Left hindlimb (tissue), 1 donor: ENCODE results near the gene NPPC.

Experiments used
- DNase-seq: peaks from one replicate; pipeline ENCODE4 v3.0.0-alpha.2; 2018

NPPC gene

GRCh38 chr2:231934441-231935206, 8.4 kb upstream of the NPPC start:
- DNase-seq = no peak

DNA sequence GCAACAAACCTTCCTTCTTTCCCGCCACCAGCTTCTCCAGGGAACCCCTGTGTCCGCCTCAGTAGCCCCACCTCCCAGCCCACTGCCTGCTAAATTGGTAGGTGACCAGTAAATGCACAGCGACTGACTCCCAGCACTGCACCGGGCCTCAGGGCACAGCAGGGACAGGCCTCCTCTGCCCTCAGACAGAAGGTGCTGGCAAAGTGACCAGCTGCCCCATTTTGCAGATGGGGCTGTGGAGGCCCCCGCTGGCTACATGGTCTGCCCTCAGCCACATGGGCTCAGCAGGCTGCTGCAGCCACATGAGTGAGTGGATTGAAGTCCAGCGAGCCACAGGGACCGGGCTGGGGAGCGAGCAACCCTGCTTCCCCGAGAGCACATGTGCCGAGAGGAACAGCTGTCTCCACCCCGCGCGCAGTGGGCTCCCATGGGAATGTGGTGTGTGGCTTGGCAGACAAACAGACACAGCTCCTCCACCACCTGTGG, 7.8 kb upstream of the NPPC start:
- peak; percentile 85 for DNase-seq

DNA sequence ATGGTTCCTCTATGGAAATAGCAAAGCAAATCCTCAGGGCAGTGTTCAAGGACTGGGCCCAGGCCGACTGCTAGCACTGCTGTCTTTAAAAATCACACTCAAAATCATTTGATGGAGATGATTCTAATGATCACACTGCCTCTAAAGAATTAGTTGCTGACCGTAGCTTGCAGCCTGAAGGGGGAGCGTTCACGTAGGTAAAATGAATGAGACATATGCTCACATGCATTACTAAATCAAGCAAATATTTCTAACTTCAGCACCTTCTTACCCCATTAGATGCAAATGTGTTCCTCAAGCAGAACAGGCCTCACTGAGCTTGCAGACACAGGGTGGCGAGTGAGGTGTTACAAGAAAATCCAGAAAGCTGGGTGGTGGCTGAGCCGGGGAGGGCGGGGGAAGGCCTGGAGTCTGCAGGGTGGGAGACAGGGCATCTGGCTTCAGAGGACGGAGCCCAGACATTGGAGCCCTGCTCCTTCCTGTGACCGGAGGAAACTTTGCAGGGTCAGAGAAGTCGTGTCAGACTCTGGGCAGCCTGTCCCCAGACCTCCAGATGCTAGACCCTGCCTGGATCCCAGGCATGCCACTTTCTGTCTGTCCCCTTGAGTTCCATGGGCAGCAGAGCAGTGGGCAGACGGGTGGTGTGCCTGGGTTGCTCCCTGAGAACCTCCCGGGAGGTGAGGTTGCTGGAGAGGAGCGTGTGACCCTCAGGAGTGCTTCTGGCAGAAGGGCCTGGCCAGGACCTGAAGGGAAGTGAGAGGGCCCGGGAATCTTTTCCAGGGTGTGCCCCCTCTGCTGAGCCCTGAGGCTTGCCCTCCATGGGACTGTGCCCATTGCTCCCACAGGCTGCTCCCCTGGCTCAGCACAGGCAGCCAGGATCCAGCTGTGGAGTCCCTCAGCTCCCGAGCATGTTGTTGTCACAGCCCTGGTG, 7.1 kb upstream of the NPPC start:
- no peak for DNase-seq

DNA sequence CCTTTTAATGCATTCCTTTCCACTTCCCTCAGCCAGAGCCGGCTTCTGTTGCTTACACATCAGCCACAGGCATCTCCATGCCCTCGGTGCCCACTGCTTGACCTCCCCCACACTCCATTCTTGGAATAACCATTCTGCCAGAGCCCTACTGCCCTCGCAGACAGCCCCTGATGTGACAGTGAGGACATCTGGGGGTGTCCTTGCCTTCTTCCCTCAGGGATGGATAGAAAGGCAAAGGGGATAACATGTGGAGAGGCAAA, 6.4 kb upstream of the NPPC start:
- no peak for DNase-seq

GRCh38 chr2:231931481-231931915, 5.3 kb upstream of the NPPC start:
- no peak for DNase-seq

GRCh38 chr2:231930593-231931281, 4.5 kb upstream of the NPPC start:
- peak; percentile 57 for DNase-seq

- peak; percentile 55 for DNase-seq
Observed at GRCh38 chr2:231929961-231930592, 3.9 kb upstream of the NPPC start.

- no peak for DNase-seq
Observed at GRCh38 chr2:231928901-231929725, 2.9 kb upstream of the NPPC start.

DNA sequence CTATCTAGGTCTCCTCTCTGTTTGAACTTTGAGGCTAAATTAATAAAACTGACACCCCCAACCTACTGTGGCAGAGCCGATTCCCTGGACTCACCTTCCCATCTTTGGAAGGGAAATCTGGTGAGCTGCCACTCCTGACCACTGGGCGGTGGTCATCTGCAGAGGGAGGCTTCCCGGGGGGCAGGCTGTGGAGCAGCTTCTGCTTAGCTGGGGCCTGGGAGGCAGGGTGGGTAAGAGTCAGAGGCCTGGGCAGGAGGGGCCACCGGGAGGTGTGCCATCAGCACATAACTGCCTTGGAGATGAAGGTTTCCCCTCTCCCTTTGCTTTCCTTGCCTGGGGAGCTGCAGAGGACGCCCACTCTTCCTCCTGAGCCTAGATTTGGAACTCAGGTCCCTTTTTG, 2.3 kb upstream of the NPPC start:
- DNase-seq = no peak

DNA sequence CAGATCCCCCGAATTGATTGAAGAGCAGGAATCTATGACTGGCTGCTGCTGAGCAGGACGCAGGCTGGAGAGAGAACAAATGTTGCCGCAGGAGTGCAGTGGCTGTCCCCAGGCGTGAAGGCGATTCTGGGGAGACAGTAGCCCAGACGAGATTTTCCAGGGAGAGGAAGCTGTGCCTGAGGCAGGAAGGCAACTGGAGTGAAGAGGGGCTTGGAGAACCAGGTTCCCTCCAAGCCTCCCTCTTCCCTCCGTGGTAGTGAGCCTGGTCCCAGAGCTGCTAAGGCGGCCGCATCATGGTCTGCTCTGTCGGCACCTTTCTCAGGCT, 1.3 kb upstream of the NPPC start:
- DNase-seq = no peak

DNA sequence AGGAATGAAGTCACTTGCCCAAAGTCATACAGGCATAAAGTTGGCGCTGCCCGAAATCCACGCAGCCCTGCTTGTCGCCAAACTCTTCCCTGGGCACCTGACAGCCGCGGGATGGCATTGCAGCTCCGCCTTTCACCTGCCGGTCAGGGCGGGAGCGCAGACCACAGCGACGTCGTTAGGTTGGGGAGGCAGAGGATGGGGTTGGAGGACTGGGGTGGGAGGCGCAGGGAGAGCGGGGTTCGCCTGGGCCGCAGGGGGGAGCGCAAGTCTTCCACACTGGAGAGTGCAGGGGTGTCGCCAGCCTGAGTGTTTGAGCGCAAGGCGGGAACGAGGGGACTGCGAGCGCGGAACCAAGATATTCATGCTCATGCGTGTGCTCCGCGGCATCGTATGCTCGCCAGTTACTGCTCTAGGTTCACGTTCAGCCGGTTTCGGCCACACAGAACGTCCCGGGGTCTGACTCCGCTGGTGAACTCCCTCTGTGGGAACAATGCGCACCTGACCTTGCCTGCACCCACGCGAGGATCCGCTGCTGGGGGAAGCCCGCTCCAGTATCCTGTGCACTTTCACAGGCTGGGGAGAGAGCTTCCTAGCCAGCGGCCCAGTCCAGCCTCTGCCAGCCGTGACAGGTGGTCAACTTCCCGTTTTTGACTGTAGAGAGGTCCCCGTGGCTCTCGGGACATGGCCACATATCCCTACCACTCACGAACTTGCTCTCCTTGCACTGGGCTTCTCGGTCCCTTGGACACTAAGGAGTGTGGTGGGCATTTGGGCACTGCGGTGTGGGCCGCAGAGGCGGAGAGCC, 767 bp upstream of the NPPC start:
- DNase-seq = peak; percentile 51

GRCh38 chr2:231925303-231926179, 655 bp downstream of the NPPC start:
- peak; percentile 87 for DNase-seq

DNA sequence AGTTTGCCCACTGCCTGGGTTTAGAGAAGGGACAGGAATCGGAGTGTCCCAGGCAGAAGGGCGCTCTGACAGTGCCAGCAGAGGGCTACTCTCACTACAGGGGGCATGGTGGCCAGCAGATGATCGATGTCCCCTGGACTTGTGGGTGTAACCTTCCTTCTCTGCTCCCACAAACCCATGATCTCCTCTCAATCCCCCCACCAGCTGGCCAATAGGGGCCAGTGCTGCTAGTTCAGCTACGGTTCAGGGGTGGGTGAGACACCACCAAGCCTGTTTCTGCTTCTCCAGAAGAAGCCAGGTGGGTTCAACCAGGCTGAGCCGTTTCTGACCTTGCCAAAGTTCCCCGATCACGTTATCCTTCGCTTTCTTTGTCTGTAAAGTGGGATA, 1.3 kb downstream of the NPPC start:
- DNase-seq = no peak

GRCh38 chr2:231923951-231924888, 2.0 kb downstream of the NPPC start:
- DNase-seq = no peak

GRCh38 chr2:231923010-231923344, 3.2 kb downstream of the NPPC start:
- no peak for DNase-seq

- no peak for DNase-seq
Observed at GRCh38 chr2:231922311-231923009, 3.7 kb downstream of the NPPC start.

- no peak for DNase-seq
Observed at GRCh38 chr2:231920795-231921194, 5.4 kb downstream of the NPPC start.

- DNase-seq = no peak
Observed at GRCh38 chr2:231920366-231920765, 5.8 kb downstream of the NPPC start.
